Cardiac fibroblast (primary cell): ENCODE results near the gene SLC28A1.
"Not testable (repeated sequence)": the region's sequence is repeated elsewhere in the genome, so short reads cannot be mapped to it uniquely, and the experiment has no call there.

ENCODE experiments used
- DNase-seq, 2 donors: peaks; one replicate each; pipeline versions ENCODE4 v3.0.0 to v3.0.0-alpha.2; 2010; ENCODE audit warnings: low read depth in 2 of 2
- H3K4me3 ChIP-seq, 2 donors: replicated peaks in 1 of 2; 1 replicate in 1 of 2; 2 replicates in 1 of 2; pipeline ENCODE4 v1.5.1; 2011; ENCODE audit warnings: low read depth in 2 of 2, low read length in 2 of 2, mild to moderate bottlenecking in 2 of 2, moderate library complexity in 1 of 2
- CTCF ChIP-seq: IDR thresholded peaks from one replicate; pipeline ENCODE4 v1.5.1; 2011; ENCODE audit warnings: low read depth, mild to moderate bottlenecking, low read length, inconsistent platforms

SLC28A1 gene

GRCh38 chr15:84985158-84985557 is 100.7 kb downstream of the SLC28A1 start:
- no peak for DNase-seq
- no peak for TF ChIP-seq CTCF
- no peak overlapping the region for H3K4me3 ChIP-seq

- H3K4me3 ChIP-seq, DNase-seq: not testable (repeated sequence)
Observed at GRCh38 chr15:84987351-84987750, 102.9 kb downstream of the SLC28A1 start.

DNA sequence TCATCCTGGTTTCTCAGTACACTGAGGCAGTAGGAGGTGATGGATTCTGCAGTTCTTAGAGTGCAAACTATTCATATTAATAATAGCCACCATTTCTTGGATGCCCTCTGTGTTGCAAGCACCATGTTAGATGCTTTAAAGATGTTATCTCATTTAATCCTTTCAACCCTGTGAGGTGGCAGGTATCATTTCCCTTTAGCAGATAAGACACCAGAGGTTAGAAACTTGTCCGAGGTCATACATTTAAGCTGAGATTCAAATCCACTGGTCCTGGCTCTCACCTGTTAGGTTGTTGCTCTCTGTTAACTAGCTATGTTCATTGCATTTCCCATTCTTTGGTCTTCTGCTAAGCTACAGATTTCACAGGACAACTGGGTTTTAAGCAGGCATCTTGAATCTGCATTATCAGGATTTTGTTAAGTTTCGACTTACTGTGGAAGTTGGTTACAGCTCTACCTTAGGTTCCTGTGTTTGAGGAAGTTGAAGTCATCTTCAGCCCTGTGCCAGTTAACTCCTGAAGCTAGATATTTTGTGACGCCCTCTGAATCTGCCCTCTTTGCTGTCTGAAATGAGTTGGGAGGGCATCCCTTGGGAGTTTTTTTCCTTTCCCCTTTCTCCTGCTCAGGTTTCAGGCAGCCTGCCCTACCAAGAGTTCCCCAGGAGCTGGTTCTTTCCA is 103.6 kb downstream of the SLC28A1 start:
- no peak overlapping the region for H3K4me3 ChIP-seq
- DNase-seq: no peak
- no peak for TF ChIP-seq CTCF

GRCh38 chr15:84988909-84989644 is 104.6 kb downstream of the SLC28A1 start:
- TF ChIP-seq CTCF: no peak
- H3K4me3 ChIP-seq: no peak overlapping the region
- no peak for DNase-seq

DNA sequence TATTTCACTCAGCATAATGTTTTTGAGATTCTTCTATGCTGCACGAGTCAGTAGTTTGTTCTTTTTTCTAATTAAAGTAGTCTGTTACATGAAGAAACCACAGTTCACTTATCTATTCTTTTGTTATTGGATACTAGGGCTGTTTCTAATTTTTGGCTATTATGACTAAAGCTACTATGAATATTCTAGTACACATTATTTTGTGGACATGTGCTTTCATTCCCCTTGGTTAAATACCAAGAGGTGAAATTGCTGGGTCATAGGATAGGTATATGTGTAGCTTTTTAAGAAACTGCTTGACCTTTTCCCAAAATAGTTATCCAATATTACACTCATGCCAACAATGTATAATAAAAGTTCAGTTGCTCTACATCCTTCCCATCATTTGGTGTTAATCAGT is 106.0 kb downstream of the SLC28A1 start:
- H3K4me3 ChIP-seq: no peak overlapping the region
- no peak for TF ChIP-seq CTCF
- no peak for DNase-seq

GRCh38 chr15:84991014-84991712 is 106.7 kb downstream of the SLC28A1 start:
- TF ChIP-seq CTCF: no peak
- DNase-seq: no peak
- H3K4me3 ChIP-seq: no peak overlapping the region

GRCh38 chr15:84992157-84992944 is 107.9 kb downstream of the SLC28A1 start:
- peak; percentile 63 to 85 for DNase-seq
- H3K4me3 ChIP-seq: no peak overlapping the region
- TF ChIP-seq CTCF: no peak
